ENCODE measurements around the gene AP3B1. TPM values are rescaled to one million over a fixed set of nuclear protein-coding genes. Genes with fewer than 3 reads are reported as not detected.
A peak's percentile ranks its signal among the peaks of the same experiment; 100 is the strongest.

AP3B1 gene
- total and polyA plus RNA-seq, 2 donors (not counting 1 experiment from before 2014, with no cell fraction given): 26.8 to 58.9 TPM

DNA sequence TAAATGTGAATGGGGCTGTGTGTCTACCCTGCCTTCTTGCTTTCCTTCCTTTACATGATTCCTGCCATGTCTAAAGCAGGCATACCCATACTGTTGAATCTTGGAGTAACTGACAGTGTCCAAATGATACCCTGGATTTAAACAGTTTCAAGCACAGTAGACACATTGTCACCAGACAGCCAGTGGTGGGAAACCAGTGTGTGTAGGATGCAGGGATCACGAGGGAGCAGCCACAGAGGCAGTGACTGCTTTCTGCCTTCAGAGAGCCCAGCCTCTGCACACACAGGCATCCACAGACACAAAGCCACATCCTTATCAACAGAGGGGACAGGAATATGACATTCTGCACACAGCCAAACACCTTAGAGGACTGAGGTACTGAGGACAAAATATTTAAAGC, 334.2 kb downstream of the AP3B1 start:
- Mint-ChIP-seq H3K4me1 (peaks cover 12% of the 10 kb centered on the region), H3K9me3 (ENCODE audit: insufficient read depth) (no peaks in the 10 kb centered on the region), H3K27ac (no peak overlapping the region), H3K27me3 (peaks cover 46% of the 10 kb centered on the region), H3K4me3 (no peak overlapping the region)
- H3K4me1 ChIP-seq (ENCODE audit: control insufficient read depth in 2 of 2, insufficient read depth in 2 of 2, low read length in 2 of 2): peaks cover 10 to 15% of the 10 kb centered on the region in 2 donors
- H3K27ac ChIP-seq (ENCODE audit: low read length in 2 of 2): no peak overlapping the region
- TF ChIP-seq, protein P1, sequence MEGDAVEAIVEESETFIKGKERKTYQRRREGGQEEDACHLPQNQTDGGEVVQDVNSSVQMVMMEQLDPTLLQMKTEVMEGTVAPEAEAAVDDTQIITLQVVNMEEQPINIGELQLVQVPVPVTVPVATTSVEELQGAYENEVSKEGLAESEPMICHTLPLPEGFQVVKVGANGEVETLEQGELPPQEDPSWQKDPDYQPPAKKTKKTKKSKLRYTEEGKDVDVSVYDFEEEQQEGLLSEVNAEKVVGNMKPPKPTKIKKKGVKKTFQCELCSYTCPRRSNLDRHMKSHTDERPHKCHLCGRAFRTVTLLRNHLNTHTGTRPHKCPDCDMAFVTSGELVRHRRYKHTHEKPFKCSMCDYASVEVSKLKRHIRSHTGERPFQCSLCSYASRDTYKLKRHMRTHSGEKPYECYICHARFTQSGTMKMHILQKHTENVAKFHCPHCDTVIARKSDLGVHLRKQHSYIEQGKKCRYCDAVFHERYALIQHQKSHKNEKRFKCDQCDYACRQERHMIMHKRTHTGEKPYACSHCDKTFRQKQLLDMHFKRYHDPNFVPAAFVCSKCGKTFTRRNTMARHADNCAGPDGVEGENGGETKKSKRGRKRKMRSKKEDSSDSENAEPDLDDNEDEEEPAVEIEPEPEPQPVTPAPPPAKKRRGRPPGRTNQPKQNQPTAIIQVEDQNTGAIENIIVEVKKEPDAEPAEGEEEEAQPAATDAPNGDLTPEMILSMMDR (IDR thresholded peaks at IDR 0.05): no peak
- no peak for TF ChIP-seq EZH2 (IDR thresholded peaks at IDR 0.05; ENCODE audit: borderline replicate concordance, insufficient read depth, low read depth, low read length, poor library complexity, severe bottlenecking)
- CTCF ChIA-PET: no interaction called here
- DNase-seq: no peak
- no peaks in the 10 kb centered on the region for H3K36me3 ChIP-seq (replicated peaks in 1 of 2; ENCODE audit: control extremely low read depth in 1 of 2, control insufficient read depth in 1 of 2, extremely low read depth in 1 of 2, insufficient read depth in 2 of 2, low read length in 1 of 2)
- POLR2A ChIA-PET: no interaction called here
- ATAC-seq (ENCODE audit: low read depth): no peak
- H3K9me3 ChIP-seq (ENCODE audit: control extremely low read depth in 1 of 3, control insufficient read depth in 2 of 3, insufficient read depth in 1 of 3, low read length in 2 of 3): peaks cover 0 to 11% (median 0%) of the 10 kb centered on the region in 3 donors
- intact Hi-C loops (cut with micrococcal nuclease): no loop called here
- no peaks in the 10 kb centered on the region for H3K79me2 ChIP-seq (ENCODE audit: control insufficient read depth, insufficient read depth, low read length)
- no peak overlapping the region for H3K4me2 ChIP-seq (replicated peaks; ENCODE audit: low read depth, low read length, poor library complexity, severe bottlenecking)
- WGBS (ENCODE audit: insufficient coverage): no CpG with 5 or more reads among the region's 1 CpG
- H4K20me1 ChIP-seq (ENCODE audit: control insufficient read depth, insufficient read depth, low read length, poor library complexity, severe bottlenecking): no peaks in the 10 kb centered on the region
- H3K27me3 ChIP-seq (replicated peaks in 1 of 4; ENCODE audit: control extremely low read depth in 1 of 4, control insufficient read depth in 3 of 4, insufficient read depth in 4 of 4, low read length in 3 of 4): peaks cover 0 to 27% (median 23%) of the 10 kb centered on the region in 4 experiments
- H3K4me3 ChIP-seq (ENCODE audit: control extremely low read depth in 1 of 5, extremely low read depth in 1 of 5, insufficient read depth in 1 of 5, low read depth in 2 of 5, low read length in 4 of 5): no peak overlapping the region
- H2AFZ ChIP-seq (ENCODE audit: insufficient read depth, low read depth, low read length, poor library complexity, severe bottlenecking): no peak overlapping the region
- H3K9ac ChIP-seq (ENCODE audit: low read length): no peak overlapping the region

DNA sequence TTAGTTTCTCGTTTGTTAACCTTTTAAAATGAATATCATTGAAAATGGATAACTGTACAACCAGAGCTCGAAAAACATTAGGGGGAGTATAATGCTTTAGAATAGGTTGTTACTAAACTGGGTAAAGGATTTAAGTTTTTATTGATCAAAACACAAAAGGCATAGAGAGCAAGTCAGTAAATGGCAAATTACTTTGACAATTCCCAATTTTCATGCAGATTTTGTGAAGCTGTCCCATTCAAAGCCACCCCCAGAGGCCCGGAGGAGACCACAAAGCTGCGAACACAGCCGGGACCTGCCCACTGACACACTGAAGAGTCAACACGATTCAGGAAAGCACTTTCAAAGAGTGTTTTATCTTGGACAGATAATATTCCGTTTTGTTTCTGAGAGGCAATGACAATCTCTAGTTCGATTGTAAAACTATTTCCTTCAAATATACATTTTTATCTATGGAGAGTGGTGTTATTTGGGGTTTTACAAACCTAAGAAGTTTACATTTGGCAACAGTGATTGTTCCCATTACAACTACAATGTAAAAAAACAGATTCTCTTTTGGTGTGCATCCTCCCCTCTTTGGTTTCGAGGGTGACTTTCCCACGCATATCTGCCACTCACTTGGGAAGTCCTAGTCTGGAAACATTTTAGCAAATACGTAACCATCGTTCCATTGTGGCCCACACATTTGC, 335.7 kb downstream of the AP3B1 start:
- peaks cover 44% of the 10 kb centered on the region for H3K27me3 Mint-ChIP-seq
- ATAC-seq (ENCODE audit: low read depth): no peak
- intact Hi-C loops (cut with micrococcal nuclease): no loop called here

More for the DNA sequence above, 335.7 kb downstream of the AP3B1 start:
- no peak overlapping the region for H3K27ac Mint-ChIP-seq
- Histone ChIP-seq H2AFZ (ENCODE audit: insufficient read depth, low read depth, low read length, poor library complexity, severe bottlenecking) (no peak overlapping the region), H3K36me3 (replicated peaks in 1 of 2; ENCODE audit: control extremely low read depth in 1 of 2, control insufficient read depth in 1 of 2, extremely low read depth in 1 of 2, insufficient read depth in 2 of 2, low read length in 1 of 2) (no peaks in the 10 kb centered on the region), H4K20me1 (ENCODE audit: control insufficient read depth, insufficient read depth, low read length, poor library complexity, severe bottlenecking) (no peaks in the 10 kb centered on the region), H3K27me3 (replicated peaks in 1 of 4; ENCODE audit: control extremely low read depth in 1 of 4, control insufficient read depth in 3 of 4, insufficient read depth in 4 of 4, low read length in 3 of 4) (peaks cover 0 to 26% (median 23%) of the 10 kb centered on the region in 4 experiments), H3K9me3 (ENCODE audit: control extremely low read depth in 1 of 3, control insufficient read depth in 2 of 3, insufficient read depth in 1 of 3, low read length in 2 of 3) (peaks cover 0 to 11% (median 0%) of the 10 kb centered on the region in 3 donors), H3K4me1 (ENCODE audit: control insufficient read depth in 2 of 2, insufficient read depth in 2 of 2, low read length in 2 of 2) (peaks cover 10 to 15% of the 10 kb centered on the region in 2 donors), H3K4me3 (ENCODE audit: control extremely low read depth in 1 of 5, extremely low read depth in 1 of 5, insufficient read depth in 1 of 5, low read depth in 2 of 5, low read length in 4 of 5) (no peak overlapping the region), H3K79me2 (ENCODE audit: control insufficient read depth, insufficient read depth, low read length) (no peaks in the 10 kb centered on the region), H3K9ac (ENCODE audit: low read length) (no peak overlapping the region), H3K4me2 (replicated peaks; ENCODE audit: low read depth, low read length, poor library complexity, severe bottlenecking) (peak overlapping the region; percentile 63), H3K27ac (ENCODE audit: low read length in 2 of 2) (no peak overlapping the region)
- no peak for DNase-seq
- TF ChIP-seq, protein P1 (IDR thresholded peaks at IDR 0.05): no peak
- no peak for TF ChIP-seq EZH2 (IDR thresholded peaks at IDR 0.05; ENCODE audit: borderline replicate concordance, insufficient read depth, low read depth, low read length, poor library complexity, severe bottlenecking)
- no peaks in the 10 kb centered on the region for H3K9me3 Mint-ChIP-seq (ENCODE audit: insufficient read depth)
- 53% methylated on average over 4 of the region's 12 CpGs for WGBS (ENCODE audit: insufficient coverage)
- H3K4me3 Mint-ChIP-seq: peak overlapping the region; percentile 57
- peaks cover 12% of the 10 kb centered on the region for H3K4me1 Mint-ChIP-seq
- POLR2A ChIA-PET: no interaction called here
- CTCF ChIA-PET: interaction anchor here (1.6 kb wide), 1 partner anchor 13 kb away, joined by 3 read pairs; no protein-coding TSS in a partner anchor
